GM20000 (cell line): ENCODE results near the gene ZNF207.
"Not testable (repeated sequence)": the region's sequence is repeated elsewhere in the genome, so short reads cannot be mapped to it uniquely, and the experiment has no call there.

Experiments used
- DNase-seq: peaks from one replicate; pipeline ENCODE4 v3.0.0; 2012; ENCODE audit warnings: low spot score
- CTCF ChIP-seq: IDR thresholded peaks from 2 replicates; pipeline ENCODE4 v1.5.1; 2012; ENCODE audit warnings: mild to moderate bottlenecking, control low read depth; ENCODE audit errors: extremely low read depth, missing control alignments

ZNF207 gene

GRCh38 chr17:32388613-32389459 is 38.9 kb downstream of the ZNF207 start:
- TF ChIP-seq CTCF = no peak
- DNase-seq = no peak

- DNase-seq = no peak
- no peak for TF ChIP-seq CTCF
Observed at GRCh38 chr17:32393904-32394303, 43.9 kb downstream of the ZNF207 start.

GRCh38 chr17:32396343-32396742 is 46.4 kb downstream of the ZNF207 start:
- DNase-seq = no peak
- TF ChIP-seq CTCF = no peak

GRCh38 chr17:32398946-32399345 is 49.0 kb downstream of the ZNF207 start:
- TF ChIP-seq CTCF = no peak
- no peak for DNase-seq

GRCh38 chr17:32410085-32410484 is 60.1 kb downstream of the ZNF207 start:
- DNase-seq = not testable (repeated sequence)

GRCh38 chr17:32426894-32427293 is 76.9 kb downstream of the ZNF207 start:
- no peak for TF ChIP-seq CTCF
- no peak for DNase-seq

GRCh38 chr17:32429598-32429997 is 79.6 kb downstream of the ZNF207 start:
- DNase-seq = no peak
- TF ChIP-seq CTCF = no peak
